Activated naive CD4-positive, alpha-beta T cell treated with anti-CD3 and anti-CD28 coated beads for 36 hours (primary cell): Measurements from ENCODE around the gene PPP3CA. TPM values are rescaled to one million over a fixed set of nuclear protein-coding genes. Genes with fewer than 3 reads are reported as not detected.

ENCODE experiments used
- CTCF ChIA-PET: fragments of 350-600 bp; sonication (Branson Sonifier 250); formaldehyde crosslinking; loops from one replicate; lab custom pipeline; 2021; ENCODE audit warnings: antibody characterized with exemption; lab: Charles Lee
- DNase-seq: peaks from one replicate; pipeline ENCODE4 v3.0.0-alpha.2; 2020
- H3K27ac Mint-ChIP-seq: one replicate; pipeline ENCODE4 v1.8.0; 2021; ENCODE audit warnings: mild to moderate bottlenecking, mixed read lengths
- H3K27me3 Mint-ChIP-seq: one replicate; pipeline ENCODE4 v1.8.0; 2021; ENCODE audit warnings: low read depth, mixed read lengths
- H3K36me3 Mint-ChIP-seq: one replicate; pipeline ENCODE4 v1.8.0; 2021; ENCODE audit warnings: low read depth, mixed read lengths
- H3K4me1 Mint-ChIP-seq: one replicate; pipeline ENCODE4 v1.8.0; 2021; ENCODE audit warnings: low read depth, mixed read lengths
- H3K4me3 Mint-ChIP-seq: one replicate; pipeline ENCODE4 v1.8.0; 2021; ENCODE audit warnings: mild to moderate bottlenecking, moderate library complexity, mixed read lengths
- H3K9me3 Mint-ChIP-seq: one replicate; pipeline ENCODE4 v1.8.0; 2021; ENCODE audit warnings: mixed read lengths
- intact Hi-C: fragments of 100-400 bp; cut with micrococcal nuclease; formaldehyde crosslinking; loops from one replicate; pipeline ENCODE4 v1.15.1; 2023
- total RNA-seq, 2 experiments: library from RNA; stranded (reverse); gene quantifications; one replicate each; pipeline ENCODE4 v1.2.3, GENCODE V29; 2021

Gene PPP3CA
- total RNA-seq, 2 experiments from 2014 or later: 2.4 to 3.4 TPM

- Mint-ChIP-seq H3K27me3 (no peaks in the 10 kb centered on the region), H3K9me3 (no peaks in the 10 kb centered on the region), H3K4me1 (no peaks in the 10 kb centered on the region), H3K27ac (no peak overlapping the region), H3K36me3 (no peaks in the 10 kb centered on the region), H3K4me3 (no peak overlapping the region)
- CTCF ChIA-PET: no interaction called here
- intact Hi-C loops: no loop called here
- DNase-seq: no peak
These were observed 281.3 kb downstream of the PPP3CA start for GRCh38 chr4:101065935-101066485.

GRCh38 chr4:101065346-101065745 is 282.0 kb downstream of the PPP3CA start:
- H3K27ac Mint-ChIP-seq: no peak overlapping the region
- intact Hi-C loops: no loop called here
- CTCF ChIA-PET: no interaction called here
- H3K27me3 Mint-ChIP-seq: no peaks in the 10 kb centered on the region
- no peaks in the 10 kb centered on the region for H3K4me1 Mint-ChIP-seq
- H3K36me3 Mint-ChIP-seq: no peaks in the 10 kb centered on the region
- no peak for DNase-seq
- no peaks in the 10 kb centered on the region for H3K9me3 Mint-ChIP-seq
- no peak overlapping the region for H3K4me3 Mint-ChIP-seq

- no peak overlapping the region for H3K4me3 Mint-ChIP-seq
- no peak overlapping the region for H3K27ac Mint-ChIP-seq
- intact Hi-C loops: no loop called here
- CTCF ChIA-PET: no interaction called here
- no peaks in the 10 kb centered on the region for H3K9me3 Mint-ChIP-seq
- H3K36me3 Mint-ChIP-seq: no peaks in the 10 kb centered on the region
- no peaks in the 10 kb centered on the region for H3K4me1 Mint-ChIP-seq
- DNase-seq: no peak
- no peaks in the 10 kb centered on the region for H3K27me3 Mint-ChIP-seq
These were observed 282.7 kb downstream of the PPP3CA start for GRCh38 chr4:101064541-101065180.

GRCh38 chr4:101055392-101055791 is 291.9 kb downstream of the PPP3CA start:
- CTCF ChIA-PET: no interaction called here
- H3K27me3 Mint-ChIP-seq: no peaks in the 10 kb centered on the region
- no peak overlapping the region for H3K4me3 Mint-ChIP-seq
- DNase-seq: no peak
- no peak overlapping the region for H3K27ac Mint-ChIP-seq
- no peaks in the 10 kb centered on the region for H3K9me3 Mint-ChIP-seq
- peaks cover 4% of the 10 kb centered on the region for H3K36me3 Mint-ChIP-seq
- intact Hi-C loops: no loop called here
- H3K4me1 Mint-ChIP-seq: no peaks in the 10 kb centered on the region

GRCh38 chr4:101050837-101051205 is 296.5 kb downstream of the PPP3CA start:
- Mint-ChIP-seq H3K27ac (no peak overlapping the region), H3K4me3 (no peak overlapping the region), H3K27me3 (no peaks in the 10 kb centered on the region), H3K4me1 (no peaks in the 10 kb centered on the region), H3K9me3 (no peaks in the 10 kb centered on the region), H3K36me3 (no peaks in the 10 kb centered on the region)
- CTCF ChIA-PET: interaction anchor here (0.6 kb wide), 1 partner anchor 22 kb away, joined by 3 read pairs; no protein-coding TSS in a partner anchor
- no peak for DNase-seq
- intact Hi-C loops: no loop called here

GRCh38 chr4:101050088-101050836 is 297.1 kb downstream of the PPP3CA start:
- Mint-ChIP-seq H3K4me1 (no peaks in the 10 kb centered on the region), H3K27ac (no peak overlapping the region), H3K36me3 (no peaks in the 10 kb centered on the region), H3K27me3 (no peaks in the 10 kb centered on the region), H3K9me3 (no peaks in the 10 kb centered on the region), H3K4me3 (no peak overlapping the region)
- CTCF ChIA-PET: no interaction called here
- DNase-seq: no peak
- intact Hi-C loops: no loop called here

GRCh38 chr4:101049549-101050001 is 297.8 kb downstream of the PPP3CA start:
- Mint-ChIP-seq H3K36me3 (no peaks in the 10 kb centered on the region), H3K27ac (no peak overlapping the region), H3K4me3 (no peak overlapping the region), H3K27me3 (no peaks in the 10 kb centered on the region), H3K9me3 (no peaks in the 10 kb centered on the region), H3K4me1 (no peaks in the 10 kb centered on the region)
- DNase-seq: no peak
- CTCF ChIA-PET: no interaction called here
- intact Hi-C loops: no loop called here

- H3K4me1 Mint-ChIP-seq: no peaks in the 10 kb centered on the region
- intact Hi-C loops: no loop called here
- H3K36me3 Mint-ChIP-seq: no peaks in the 10 kb centered on the region
- H3K9me3 Mint-ChIP-seq: no peaks in the 10 kb centered on the region
- CTCF ChIA-PET: no interaction called here
- H3K27me3 Mint-ChIP-seq: no peaks in the 10 kb centered on the region
- DNase-seq: no peak
- no peak overlapping the region for H3K27ac Mint-ChIP-seq
- no peak overlapping the region for H3K4me3 Mint-ChIP-seq
These were observed 302.6 kb downstream of the PPP3CA start for GRCh38 chr4:101044766-101045165.

GRCh38 chr4:101042847-101043246 is 304.5 kb downstream of the PPP3CA start:
- intact Hi-C loops: no loop called here
- no peaks in the 10 kb centered on the region for H3K9me3 Mint-ChIP-seq
- H3K27ac Mint-ChIP-seq: no peak overlapping the region
- H3K4me3 Mint-ChIP-seq: no peak overlapping the region
- DNase-seq: no peak
- no peaks in the 10 kb centered on the region for H3K27me3 Mint-ChIP-seq
- no peaks in the 10 kb centered on the region for H3K36me3 Mint-ChIP-seq
- H3K4me1 Mint-ChIP-seq: peaks cover 9% of the 10 kb centered on the region
- CTCF ChIA-PET: no interaction called here

GRCh38 chr4:101040776-101041175 is 306.6 kb downstream of the PPP3CA start:
- no peak for DNase-seq
- H3K4me3 Mint-ChIP-seq: no peak overlapping the region
- intact Hi-C loops: no loop called here
- CTCF ChIA-PET: no interaction called here
- peaks cover 13% of the 10 kb centered on the region for H3K4me1 Mint-ChIP-seq
- no peaks in the 10 kb centered on the region for H3K27me3 Mint-ChIP-seq
- H3K36me3 Mint-ChIP-seq: no peaks in the 10 kb centered on the region
- no peaks in the 10 kb centered on the region for H3K9me3 Mint-ChIP-seq
- H3K27ac Mint-ChIP-seq: no peak overlapping the region

- Mint-ChIP-seq H3K4me1 (peaks cover 13% of the 10 kb centered on the region), H3K27me3 (no peaks in the 10 kb centered on the region), H3K36me3 (no peaks in the 10 kb centered on the region), H3K9me3 (no peaks in the 10 kb centered on the region), H3K27ac (no peak overlapping the region), H3K4me3 (no peak overlapping the region)
- peak; percentile 65 for DNase-seq
- CTCF ChIA-PET: no interaction called here
- intact Hi-C loops: loop anchor here (1.0 to 5.0 kb wide), 6 partner anchors 19 to 1187 kb away; no protein-coding TSS in a partner anchor
These were observed 308.0 kb downstream of the PPP3CA start for GRCh38 chr4:101039367-101039766.

GRCh38 chr4:101037938-101038413 is 309.4 kb downstream of the PPP3CA start:
- Mint-ChIP-seq H3K9me3 (no peaks in the 10 kb centered on the region), H3K4me3 (no peak overlapping the region), H3K36me3 (peaks cover 2% of the 10 kb centered on the region), H3K27ac (no peak overlapping the region), H3K4me1 (peaks cover 13% of the 10 kb centered on the region), H3K27me3 (no peaks in the 10 kb centered on the region)
- intact Hi-C loops: loop anchor here (5.0 kb wide), 1 partner anchor 1186 kb away; no protein-coding TSS in a partner anchor
- no peak for DNase-seq
- CTCF ChIA-PET: no interaction called here
